Parathyroid adenoma (tissue), 2 donors: Measurements from ENCODE around the gene ARMH3.

ENCODE experiments used
- H2AFZ ChIP-seq: fragments of 300-600 bp; sonication (generic); one replicate; pipeline ENCODE4 v1.7.0; 2017; ENCODE audit warnings: antibody characterized with exemption, mild to moderate bottlenecking
- H3K27ac ChIP-seq: fragments of 300-600 bp; sonication (generic); one replicate; pipeline ENCODE4 v1.7.0; 2017
- H3K27me3 ChIP-seq: fragments of 300-600 bp; sonication (generic); one replicate; pipeline ENCODE4 v1.7.0; 2017; ENCODE audit warnings: low read length; ENCODE audit not compliant: control insufficient read depth, insufficient read depth
- H3K36me3 ChIP-seq: fragments of 300-600 bp; sonication (generic); one replicate; pipeline ENCODE4 v1.7.0; 2017; ENCODE audit warnings: low read length; ENCODE audit not compliant: control insufficient read depth, insufficient read depth
- H3K4me1 ChIP-seq: fragments of 300-600 bp; sonication (generic); one replicate; pipeline ENCODE4 v1.7.0; 2017; ENCODE audit warnings: control low read depth
- H3K4me2 ChIP-seq: fragments of 300-600 bp; sonication (generic); one replicate; pipeline ENCODE4 v1.7.0; 2017; ENCODE audit warnings: low read length
- H3K4me3 ChIP-seq: fragments of 300-600 bp; sonication (generic); one replicate; pipeline ENCODE4 v1.7.0; 2017; ENCODE audit warnings: low read depth, low read length
- H3K79me2 ChIP-seq: fragments of 300-600 bp; sonication (generic); one replicate; pipeline ENCODE4 v1.7.0; 2017; ENCODE audit warnings: control low read depth
- H3K9ac ChIP-seq: fragments of 300-600 bp; sonication (generic); one replicate; pipeline ENCODE4 v1.7.0; 2017; ENCODE audit warnings: mild to moderate bottlenecking
- H3K9me3 ChIP-seq: fragments of 300-600 bp; sonication (generic); one replicate; pipeline ENCODE4 v1.7.0; 2017; ENCODE audit warnings: low read length; ENCODE audit not compliant: control insufficient read depth
- TF ChIP-seq, protein P1 (sequence below): fragments of 300-600 bp; sonication (generic); IDR thresholded peaks from one replicate; pipeline ENCODE4 v1.7.0; 2017; ENCODE audit warnings: antibody characterized with exemption, mild to moderate bottlenecking
- donor health status: primary hyperparathyroidism.

ARMH3 gene

DNA sequence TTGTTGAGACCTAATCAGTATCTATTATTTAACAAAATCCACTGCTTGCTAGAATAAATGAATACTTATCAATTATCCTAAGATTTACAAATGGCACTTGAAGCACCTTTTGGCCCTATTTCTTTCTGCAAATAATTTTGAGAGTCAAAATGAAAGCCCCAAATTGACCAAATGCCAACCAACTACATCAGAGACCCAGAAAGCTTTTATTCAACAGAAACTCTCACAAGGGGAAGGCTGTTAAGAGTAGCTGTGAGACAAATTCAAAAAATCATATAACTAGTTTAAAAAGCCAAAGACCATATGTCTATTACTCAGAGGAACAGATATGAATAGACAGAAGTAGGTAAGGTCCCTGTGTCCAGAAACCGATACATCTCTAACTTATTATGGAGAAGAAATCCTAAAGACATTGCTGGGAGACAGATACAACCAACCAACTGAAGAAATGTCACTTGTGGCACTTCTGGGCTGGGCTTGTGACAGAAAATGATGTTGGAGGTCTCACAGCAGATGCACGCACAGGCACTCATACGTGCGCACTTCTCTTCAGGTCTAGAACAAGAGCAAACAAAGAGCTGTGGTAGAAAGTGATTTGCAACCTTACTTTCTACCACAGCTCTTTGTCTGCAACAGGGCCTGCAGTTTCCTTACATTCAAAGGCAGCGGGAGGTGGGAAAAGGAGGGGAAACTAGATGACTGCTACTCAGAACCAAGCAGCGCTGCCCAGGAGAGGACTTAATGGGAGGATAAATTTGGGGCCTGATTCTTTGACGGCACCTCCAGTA lies 153.7 kb downstream of the ARMH3 start:
- TF ChIP-seq, protein P1, sequence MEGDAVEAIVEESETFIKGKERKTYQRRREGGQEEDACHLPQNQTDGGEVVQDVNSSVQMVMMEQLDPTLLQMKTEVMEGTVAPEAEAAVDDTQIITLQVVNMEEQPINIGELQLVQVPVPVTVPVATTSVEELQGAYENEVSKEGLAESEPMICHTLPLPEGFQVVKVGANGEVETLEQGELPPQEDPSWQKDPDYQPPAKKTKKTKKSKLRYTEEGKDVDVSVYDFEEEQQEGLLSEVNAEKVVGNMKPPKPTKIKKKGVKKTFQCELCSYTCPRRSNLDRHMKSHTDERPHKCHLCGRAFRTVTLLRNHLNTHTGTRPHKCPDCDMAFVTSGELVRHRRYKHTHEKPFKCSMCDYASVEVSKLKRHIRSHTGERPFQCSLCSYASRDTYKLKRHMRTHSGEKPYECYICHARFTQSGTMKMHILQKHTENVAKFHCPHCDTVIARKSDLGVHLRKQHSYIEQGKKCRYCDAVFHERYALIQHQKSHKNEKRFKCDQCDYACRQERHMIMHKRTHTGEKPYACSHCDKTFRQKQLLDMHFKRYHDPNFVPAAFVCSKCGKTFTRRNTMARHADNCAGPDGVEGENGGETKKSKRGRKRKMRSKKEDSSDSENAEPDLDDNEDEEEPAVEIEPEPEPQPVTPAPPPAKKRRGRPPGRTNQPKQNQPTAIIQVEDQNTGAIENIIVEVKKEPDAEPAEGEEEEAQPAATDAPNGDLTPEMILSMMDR, result no peak
- peaks cover 14% of the 10 kb centered on the region for H3K4me1 ChIP-seq

DNA sequence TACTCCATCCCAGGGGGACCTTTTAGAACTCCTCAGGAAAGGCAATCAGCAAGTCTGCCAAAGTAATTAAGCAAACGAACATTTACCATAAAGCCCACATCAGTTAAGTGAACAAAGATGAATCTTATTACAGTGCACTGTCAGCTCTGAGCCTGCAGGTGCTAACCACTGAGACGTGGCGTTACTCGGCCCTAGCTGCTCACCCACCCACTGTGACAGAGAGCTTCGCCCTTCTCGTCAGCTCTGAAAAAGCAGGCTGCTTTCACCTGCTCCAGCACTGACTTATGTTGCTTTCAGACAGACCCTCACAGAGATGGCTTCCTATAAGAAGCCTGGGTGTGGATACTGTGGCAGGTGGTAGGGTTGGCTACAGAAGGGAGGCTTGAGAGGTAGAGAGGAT lies 154.6 kb downstream of the ARMH3 start:
- H3K27me3 ChIP-seq, result no peaks in the 10 kb centered on the region

More for the DNA sequence above, 153.7 kb downstream of the ARMH3 start:
- Histone ChIP-seq H2AFZ (no peak overlapping the region), H3K36me3 (no peaks in the 10 kb centered on the region), H3K4me2 (no peak overlapping the region), H3K9ac (no peak overlapping the region), H3K27ac (no peak overlapping the region), H3K4me3 (no peak overlapping the region), H3K27me3 (no peaks in the 10 kb centered on the region), H3K9me3 (no peaks in the 10 kb centered on the region), H3K79me2 (peaks cover 3% of the 10 kb centered on the region)

DNA sequence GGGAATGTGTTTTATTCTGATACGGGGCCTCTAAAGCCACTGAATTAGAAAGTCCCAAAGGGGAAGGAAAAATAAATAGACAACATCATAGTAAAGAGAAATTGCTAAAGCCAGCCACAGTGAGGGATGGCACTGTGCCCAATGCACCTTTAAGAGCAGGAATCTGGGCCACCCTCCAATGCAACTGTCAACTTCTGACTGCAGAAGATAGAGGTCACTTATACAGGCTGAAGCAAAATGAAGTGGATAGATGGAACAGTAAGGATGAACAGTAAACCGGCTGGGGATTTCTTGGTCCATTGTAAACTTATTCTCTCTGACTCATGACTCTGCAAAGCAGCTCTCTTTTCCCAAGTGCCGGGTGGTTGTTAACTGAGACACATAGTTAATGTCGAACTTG lies 158.3 kb downstream of the ARMH3 start:
- H3K9ac ChIP-seq, result no peak overlapping the region
- H3K27me3 ChIP-seq, result no peaks in the 10 kb centered on the region
- no peak overlapping the region for H3K27ac ChIP-seq
- peaks cover 3% of the 10 kb centered on the region for H3K79me2 ChIP-seq
- peaks cover 16% of the 10 kb centered on the region for H3K4me1 ChIP-seq
- no peak overlapping the region for H2AFZ ChIP-seq
- H3K4me3 ChIP-seq, result no peak overlapping the region
- no peaks in the 10 kb centered on the region for H3K9me3 ChIP-seq
- no peaks in the 10 kb centered on the region for H3K36me3 ChIP-seq
- no peak overlapping the region for H3K4me2 ChIP-seq
- TF ChIP-seq, protein P1, result no peak

More for the DNA sequence above, 154.6 kb downstream of the ARMH3 start:
- Histone ChIP-seq H3K4me2 (no peak overlapping the region), H3K36me3 (no peaks in the 10 kb centered on the region), H3K79me2 (peaks cover 3% of the 10 kb centered on the region), H3K27ac (no peak overlapping the region), H3K9me3 (no peaks in the 10 kb centered on the region), H3K9ac (no peak overlapping the region), H2AFZ (no peak overlapping the region), H3K4me3 (no peak overlapping the region), H3K4me1 (peaks cover 14% of the 10 kb centered on the region)
- TF ChIP-seq, protein P1, result no peak

DNA sequence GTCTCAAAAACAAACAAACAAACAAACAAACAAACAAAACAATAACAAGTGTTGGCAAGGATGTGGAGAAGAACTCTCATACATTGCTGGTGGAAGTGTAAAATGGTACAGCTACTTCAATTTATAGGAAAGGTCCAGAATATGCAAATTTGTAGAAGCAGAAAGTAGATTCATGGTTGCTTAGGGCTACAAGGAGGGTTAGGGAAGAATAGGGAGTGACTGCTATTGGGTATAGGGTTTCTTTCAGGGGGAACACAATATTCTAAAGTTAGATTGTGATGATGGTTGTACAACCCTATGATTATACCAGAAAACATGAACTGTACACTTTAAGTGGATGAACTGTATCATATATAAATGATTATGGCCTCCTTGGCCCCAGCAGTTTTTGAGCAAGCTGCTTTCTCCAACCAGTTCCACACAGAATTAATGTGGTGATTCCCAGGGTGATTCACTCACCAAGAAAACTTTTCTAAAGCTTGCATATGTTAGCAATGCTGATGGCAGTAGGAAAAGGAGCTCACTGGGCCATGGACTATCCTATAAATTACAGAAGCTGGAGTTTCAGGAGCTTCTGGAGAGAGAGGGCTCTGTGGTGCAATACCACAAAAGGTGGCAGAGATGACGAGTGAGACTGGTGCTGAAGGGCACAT lies 159.6 kb downstream of the ARMH3 start:
- Histone ChIP-seq H3K9ac (no peak overlapping the region), H3K4me1 (peaks cover 16% of the 10 kb centered on the region), H3K36me3 (no peaks in the 10 kb centered on the region), H3K79me2 (no peaks in the 10 kb centered on the region), H3K4me2 (no peak overlapping the region), H3K4me3 (no peak overlapping the region), H3K9me3 (no peaks in the 10 kb centered on the region), H3K27me3 (no peaks in the 10 kb centered on the region), H3K27ac (no peak overlapping the region), H2AFZ (no peak overlapping the region)
- TF ChIP-seq, protein P1, result no peak
